Effector CD4-positive, alpha-beta T cell (primary cell): ENCODE data around the gene DHRS12.

Experiments used
- DNase-seq: peaks from one replicate; pipeline ENCODE4 v3.0.0-alpha.2; 2020

Gene DHRS12

DNA sequence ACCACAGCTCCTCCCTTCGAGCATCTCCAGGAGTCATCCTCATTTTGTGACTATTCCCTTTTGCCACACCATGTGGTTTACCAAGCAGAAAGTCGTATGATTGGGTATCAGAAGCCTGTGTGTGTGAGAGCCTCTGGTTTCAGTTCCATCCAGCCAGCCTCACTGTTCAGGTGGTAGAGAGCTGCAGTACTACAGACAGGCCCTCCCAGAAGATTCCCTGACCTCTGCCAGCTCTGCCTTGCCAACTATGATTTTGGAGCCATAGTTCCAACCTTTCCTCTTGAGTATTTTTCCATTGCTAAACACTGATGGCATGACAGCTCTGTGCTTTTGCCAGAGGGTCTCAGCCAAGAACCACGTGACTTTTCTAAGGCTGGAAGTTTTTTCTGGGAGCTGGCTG is 82.5 kb downstream of the DHRS12 start:
- DNase-seq = no peak

- no peak for DNase-seq
Measured at GRCh38 chr13:51719394-51719793, 84.6 kb downstream of the DHRS12 start.
